Cerebellar nuclear complex (tissue), 1 donor: ENCODE measurements around the gene SPEG.
"Not testable (repeated sequence)": the region's sequence is repeated elsewhere in the genome, so short reads cannot be mapped to it uniquely, and the experiment has no call there.

Experiments used
- DNase-seq, 2 experiments: peaks; one replicate each; lab custom pipeline; 2025; lab: John Stamatoyannopoulos, UW

SPEG gene

GRCh38 chr2:219434718-219435525 lies at the start of gene SPEG:
Gene SPEG, plus strand, starts transcription at chr2:219434843. Its CDS starts 135 bp downstream, at chr2:219434978.
- DNase-seq = no peak

GRCh38 chr2:219384859-219385258 lies 49.8 kb upstream of the SPEG start:
- no peak for DNase-seq

- DNase-seq = no peak
These were observed 48.6 kb upstream of the SPEG start for GRCh38 chr2:219385958-219386520.

DNA sequence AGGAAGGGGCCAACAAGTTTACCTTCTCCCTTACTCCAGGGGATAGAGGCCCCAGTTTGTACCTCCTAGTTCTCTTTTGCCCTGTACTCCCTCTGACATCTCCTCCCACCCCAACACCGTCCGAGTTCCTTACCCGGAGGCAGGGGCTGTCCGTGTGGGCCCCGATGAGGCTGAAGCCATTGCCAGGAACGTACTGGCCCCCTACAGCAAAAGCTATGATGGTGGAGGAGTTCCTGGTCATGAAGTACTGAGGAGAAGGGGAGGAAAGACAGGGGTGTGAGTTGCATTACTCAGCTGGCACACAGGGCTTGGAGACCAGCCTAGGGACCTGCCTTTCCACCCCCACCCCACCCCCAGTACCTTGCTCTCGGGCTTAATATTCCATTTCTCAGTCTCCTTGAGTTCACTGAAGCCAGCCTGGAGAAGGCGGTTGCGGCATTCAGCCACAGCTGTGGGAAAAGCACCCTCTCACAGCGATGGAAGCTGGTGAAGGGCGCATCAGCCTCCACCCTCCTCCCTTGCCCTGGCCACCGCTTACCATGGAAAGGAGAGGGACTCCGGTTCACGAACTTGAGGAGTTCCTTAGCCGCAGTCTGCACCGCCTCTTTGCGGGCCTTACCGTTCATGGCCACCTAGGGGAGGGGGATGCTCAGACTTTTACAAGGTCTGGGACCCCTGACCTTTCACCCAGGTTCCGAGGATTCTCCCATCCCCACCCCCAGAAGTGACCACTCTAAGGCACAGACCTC lies 47.9 kb upstream of the SPEG start:
- no peak for DNase-seq

DNA sequence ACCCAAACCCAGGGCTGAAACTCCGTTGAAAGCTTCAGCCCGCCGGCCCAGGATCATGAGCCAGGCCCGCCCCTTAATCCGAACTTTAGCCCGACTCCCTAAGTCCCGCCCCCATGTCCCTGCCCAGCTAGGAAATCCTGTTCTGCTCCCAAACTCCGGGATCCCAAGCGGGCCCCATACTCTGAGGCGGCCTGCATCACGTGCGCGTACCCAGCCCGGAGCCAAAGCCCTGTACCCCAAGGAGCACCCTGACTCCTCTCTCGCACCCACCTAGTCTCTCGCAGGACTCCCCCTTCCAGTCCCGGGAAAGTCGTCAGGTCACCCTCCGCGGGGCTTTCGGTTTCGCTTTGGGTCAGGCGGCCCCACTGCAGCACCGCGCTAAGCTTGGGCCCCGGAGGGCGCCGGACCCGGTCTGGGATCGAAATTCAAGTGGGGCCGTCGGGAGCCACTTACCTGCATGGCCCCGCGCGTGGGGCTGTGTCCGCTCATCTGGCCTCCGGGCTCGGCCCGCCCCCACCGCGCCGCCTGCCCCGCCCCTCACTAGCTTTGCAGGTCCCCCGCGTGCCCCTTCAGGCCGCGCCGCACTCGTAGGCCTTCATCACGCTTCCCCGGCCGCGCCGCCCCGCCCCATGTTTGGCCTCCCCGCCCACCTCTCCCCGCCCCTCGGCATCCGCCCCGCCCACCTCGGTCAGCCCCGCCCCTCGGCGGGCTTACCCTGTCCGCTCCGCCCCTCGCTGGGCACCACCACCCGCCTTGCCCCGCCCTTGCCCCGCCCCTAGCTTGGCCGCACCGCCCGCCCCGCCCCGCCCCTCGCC lies 47.1 kb upstream of the SPEG start, which contains the start of gene DNPEP:
DNPEP (minus strand) TSS at position 607 of the 815 bp plus-strand sequence; CDS start at position 489, 118 bp downstream.
- DNase-seq = peak; percentile 68 to 83

- DNase-seq = peak; percentile 78 to 95
These were observed 46.3 kb upstream of the SPEG start for GRCh38 chr2:219388121-219388906.

GRCh38 chr2:219388907-219389156 lies 45.8 kb upstream of the SPEG start:
- DNase-seq = no peak

- no peak for DNase-seq
These were observed 41.9 kb upstream of the SPEG start for GRCh38 chr2:219392754-219393153.

GRCh38 chr2:219395056-219395455 lies 39.6 kb upstream of the SPEG start:
- DNase-seq = not testable (repeated sequence)

DNA sequence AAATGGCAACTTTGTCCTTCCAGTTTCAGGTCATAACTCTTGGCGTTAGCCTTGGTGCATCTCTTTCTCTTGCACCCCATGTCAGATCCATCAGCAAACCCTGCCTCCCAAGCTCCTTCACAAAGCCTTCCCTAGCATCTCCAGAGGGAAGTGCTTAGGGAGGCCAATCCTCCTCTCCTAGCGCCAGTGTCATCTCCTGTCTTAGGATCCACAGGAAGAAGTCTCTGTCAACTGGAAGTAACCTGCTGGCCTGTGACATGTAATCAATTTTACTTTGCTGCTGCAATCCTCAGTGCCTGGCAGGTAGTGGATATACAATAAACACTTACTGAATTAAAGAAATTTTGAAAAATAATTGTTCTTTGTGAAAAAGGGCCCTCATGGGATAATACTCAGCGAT lies 39.0 kb upstream of the SPEG start:
- DNase-seq = no peak

DNA sequence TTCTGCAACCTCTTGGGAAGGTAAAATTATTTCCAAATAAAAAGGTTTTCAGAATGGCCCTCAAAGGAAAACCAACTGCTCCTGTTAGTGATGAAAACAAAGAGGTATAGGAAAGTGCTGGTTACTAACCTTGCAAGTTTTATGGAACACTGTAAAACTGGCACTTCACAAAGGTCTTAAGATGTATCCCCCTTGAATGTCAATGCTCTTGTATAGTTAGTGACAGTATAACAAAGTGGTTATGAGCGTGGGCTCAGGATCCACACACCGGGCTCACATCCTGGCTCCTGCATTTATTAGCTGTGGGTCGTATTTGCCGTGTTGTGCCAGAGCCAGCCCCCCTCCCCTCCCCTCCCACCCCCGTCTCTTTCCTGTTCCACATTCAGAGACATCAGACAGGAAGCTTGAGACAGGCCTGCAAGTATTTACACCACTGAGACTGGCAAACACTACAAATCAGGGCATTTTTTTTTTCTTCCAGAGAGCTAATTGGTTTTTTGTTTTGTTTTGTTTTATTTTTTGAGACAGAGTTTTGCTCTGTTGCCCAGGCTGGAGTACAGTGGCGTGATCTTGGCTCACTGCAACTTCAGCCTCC lies 37.7 kb upstream of the SPEG start:
- no peak for DNase-seq

GRCh38 chr2:219398721-219399363 lies 35.8 kb upstream of the SPEG start:
- DNase-seq = peak in 1 of 2 experiments; percentile 34

DNA sequence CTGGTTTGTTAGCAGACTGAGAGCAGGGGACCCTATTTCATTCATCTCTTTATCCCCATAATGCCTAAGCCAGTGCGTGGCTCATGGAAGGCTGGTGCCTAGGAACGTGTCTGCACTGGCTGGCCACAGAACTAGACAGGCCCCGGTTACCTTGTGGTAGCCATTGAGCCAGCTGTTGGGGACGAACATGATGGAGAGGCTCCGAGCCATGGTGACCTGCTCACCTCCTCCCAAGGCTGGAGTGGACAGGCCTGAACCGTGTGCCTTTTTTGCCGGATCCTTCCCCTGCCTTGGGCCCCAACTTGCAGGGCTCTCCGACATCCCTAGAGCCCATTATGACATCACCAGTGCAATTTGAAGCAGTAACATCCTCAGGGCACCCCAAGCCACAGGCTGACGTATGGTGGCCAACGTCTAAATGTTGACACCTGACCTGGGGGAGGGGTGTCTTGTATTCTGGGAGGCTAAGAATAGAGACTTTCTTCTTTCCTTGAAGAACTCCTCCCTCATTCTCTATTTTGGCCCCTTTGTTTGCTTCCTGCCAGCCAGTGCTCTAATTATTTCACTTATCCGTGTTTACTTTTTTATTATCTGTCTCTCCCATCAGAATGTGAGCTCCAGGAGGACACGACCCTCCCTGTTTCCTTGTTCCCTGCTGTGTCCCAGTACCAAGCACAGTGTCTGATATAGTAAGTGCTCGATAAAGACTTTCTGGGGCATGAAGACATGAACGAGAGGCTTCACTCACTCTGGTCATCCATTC lies 34.7 kb upstream of the SPEG start:
- no peak for DNase-seq

DNA sequence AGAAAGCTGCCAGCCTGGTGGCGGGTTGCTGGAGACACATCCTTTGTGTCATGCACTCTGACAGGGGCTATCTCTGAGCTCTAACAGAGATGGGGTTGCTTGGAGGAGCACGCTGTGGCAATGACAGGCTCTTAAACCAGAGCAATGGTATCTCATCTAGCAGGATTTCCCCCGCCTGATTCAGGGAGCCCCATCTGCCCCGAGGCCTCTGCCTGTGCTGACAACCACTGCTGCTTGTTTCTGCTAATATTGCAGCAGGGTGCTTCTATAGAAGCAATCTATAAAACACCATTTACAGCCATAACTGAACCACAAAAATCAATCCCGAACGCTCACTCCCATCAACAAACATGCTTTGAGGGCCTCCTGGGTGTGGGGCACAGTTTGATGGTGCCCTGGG lies 34.1 kb upstream of the SPEG start:
- DNase-seq = no peak

DNA sequence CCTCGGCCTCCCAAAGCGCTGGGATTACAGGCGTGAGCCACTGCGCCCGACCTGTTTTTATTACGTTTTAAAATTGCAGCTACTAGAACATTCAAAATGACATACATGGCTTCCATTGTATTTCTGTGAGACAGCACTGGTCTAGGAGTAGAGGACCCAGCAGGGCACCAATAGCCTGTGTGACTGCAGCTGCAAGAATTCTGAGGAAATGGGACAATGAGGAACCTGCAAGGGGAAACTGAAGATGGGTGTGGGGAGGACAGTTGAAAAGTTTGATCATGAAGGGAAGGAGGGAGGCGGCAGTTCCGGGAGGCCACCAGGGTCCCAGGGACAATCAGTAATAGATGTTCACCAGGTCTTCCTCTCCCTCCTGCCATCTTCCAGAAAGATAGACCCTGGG lies 33.0 kb upstream of the SPEG start:
- DNase-seq = no peak

DNA sequence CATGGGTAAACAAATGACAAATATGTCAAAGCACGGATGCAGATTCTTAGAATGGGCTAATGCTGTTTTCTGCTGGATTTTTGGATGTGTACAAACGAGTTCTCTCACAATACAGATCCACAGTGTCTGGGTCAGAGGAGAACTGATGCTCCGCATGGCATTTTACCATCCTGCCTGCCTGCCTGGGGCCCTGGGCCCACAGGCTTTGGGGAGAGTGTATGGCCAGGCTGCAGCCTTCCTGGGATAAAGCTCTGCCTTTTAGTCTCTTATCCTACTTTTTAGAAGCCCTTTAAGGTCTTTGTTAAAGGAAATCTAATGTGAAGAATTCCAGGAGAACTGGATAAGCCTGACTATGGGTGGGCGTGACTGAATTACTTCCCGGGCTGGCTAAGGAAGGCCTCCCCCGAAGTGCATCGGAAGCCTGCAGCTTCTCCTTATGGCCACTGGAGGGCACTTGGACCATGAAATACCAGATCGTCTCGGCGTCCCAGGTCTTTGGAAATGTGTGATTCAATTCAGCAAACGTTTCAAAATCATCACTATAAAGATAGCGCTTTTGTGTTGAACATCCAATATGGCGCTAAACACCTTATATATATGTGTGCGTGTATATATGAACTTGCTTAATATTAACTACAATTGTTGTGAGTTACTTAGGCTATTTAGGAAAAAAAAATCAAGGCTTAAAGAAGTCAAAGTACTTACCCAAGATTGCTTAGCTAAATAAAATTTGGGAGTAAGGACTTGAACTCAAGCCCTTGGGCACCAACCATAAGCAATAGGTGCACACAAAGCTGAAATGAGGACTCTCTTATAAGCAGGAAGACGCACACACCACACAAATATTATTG lies 31.8 kb upstream of the SPEG start:
- DNase-seq = peak in 1 of 2 experiments; percentile 60

GRCh38 chr2:219403861-219404260 lies 30.8 kb upstream of the SPEG start:
- DNase-seq = no peak

GRCh38 chr2:219404291-219404910 lies 30.2 kb upstream of the SPEG start:
- no peak for DNase-seq
